Activated gamma-delta T cell treated with Interleukin-2 at 50 U/mL for 16 hours (primary cell): ENCODE data around the gene PAK1.

Source experiments
- DNase-seq: peaks from one replicate; pipeline ENCODE4 v3.0.0-alpha.2; 2020

PAK1 gene

DNA sequence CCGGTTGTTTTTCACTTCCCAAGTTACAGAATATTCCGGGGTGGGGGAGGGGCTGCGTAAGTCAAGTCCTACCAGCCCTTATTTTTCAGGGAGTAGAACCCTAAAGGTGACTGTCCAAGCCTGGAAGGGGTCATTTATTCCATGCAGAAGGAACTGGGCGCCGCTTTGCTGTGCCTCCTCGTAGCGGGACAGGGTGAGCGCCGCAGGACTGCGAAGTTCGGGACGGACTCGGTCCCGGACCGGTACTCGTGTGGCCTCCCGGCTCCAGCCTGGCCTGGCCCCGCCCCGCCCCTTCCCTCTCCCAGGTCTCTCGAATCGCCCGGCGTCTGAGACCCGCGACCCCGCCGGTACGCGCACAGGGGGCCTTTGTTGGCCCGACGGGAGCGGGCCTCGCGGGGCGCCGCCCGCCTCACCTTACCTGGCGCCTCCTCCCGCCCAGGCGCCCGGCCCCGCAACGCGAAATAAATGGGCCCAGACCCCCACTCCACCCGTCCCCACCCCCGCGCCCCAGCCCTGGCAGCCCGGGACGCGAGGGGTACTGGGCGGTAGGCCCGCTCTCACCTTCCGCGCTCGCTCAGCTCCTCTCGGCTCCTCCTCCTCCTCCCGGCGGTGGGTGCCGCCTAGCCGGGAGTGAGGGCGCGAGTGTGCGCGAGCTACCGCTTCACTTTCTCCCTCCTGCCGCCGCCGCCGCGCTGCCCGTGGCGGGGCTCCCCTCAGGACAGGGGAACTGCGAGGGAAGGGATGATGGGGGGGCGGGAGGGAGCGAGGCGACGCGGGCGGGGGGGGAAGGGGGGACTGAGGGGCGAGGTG, 698 bp downstream of the PAK1 start:
- peak; percentile 39 for DNase-seq

DNA sequence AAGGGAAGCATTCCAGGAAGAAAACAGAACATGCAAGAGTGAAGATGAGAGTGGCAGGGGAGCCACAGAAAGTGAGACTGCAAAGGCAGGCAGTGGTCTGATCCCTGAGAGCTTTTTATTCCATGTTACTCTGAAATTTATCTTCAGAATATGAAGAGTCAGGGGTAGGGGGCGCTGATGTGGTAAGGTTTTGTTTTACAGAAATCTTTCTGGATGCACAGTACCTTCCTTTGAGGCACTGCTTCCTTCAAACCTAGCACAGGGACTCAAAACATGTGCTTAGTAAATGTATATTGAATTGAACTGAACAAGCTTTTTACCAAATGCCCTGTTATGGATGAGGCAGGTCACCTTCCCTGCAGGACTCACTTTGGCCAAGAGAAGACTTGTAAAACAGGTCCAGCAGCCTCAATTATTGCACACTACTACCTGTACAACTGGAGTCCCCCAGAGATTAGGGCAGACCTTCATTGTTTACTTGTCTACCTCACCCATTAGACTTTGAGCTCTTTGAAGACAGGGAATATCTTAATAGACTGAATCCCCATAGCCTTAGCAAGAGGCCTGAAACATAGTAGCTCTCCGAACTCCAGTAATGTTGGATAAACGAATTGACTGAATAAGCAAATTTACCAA, 2.2 kb downstream of the PAK1 start:
- no peak for DNase-seq

DNA sequence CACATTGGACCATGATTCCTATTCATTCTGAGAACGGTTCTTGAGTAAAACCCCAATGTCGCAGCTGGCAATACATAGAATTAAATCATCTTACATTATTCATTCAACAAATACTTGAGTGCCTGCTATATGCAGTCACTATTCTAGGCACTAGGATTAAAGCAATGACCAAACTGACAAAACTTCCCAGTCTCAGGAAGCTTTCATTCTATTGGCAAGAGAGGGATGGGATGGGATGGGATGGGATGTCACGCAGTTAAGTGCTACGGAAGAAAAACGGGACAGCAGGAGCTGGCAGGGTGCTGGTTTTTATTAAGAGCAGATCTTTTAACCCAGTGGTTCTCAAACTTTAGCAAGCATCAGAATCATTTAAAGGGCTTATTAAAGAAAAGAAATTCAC, 2.9 kb downstream of the PAK1 start:
- no peak for DNase-seq

DNA sequence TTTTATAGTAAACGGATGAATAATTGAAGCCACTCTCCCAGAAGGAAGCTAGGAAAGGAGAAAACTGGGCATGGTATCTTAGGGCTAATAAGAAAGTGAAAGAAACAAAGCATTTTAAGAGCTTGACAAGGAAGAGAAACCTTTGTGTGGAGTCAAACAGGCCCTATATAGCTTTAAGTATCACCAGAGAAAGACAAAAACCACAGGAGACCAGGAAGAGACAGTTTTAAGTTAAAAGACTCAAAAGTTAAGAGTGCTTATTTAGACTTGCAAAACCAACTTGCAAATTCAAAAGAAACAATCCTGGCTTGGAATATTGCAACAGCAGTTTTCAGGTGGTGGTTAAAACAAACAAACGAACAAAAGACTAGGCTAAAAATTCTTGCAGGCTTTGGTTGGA, 3.4 kb downstream of the PAK1 start:
- DNase-seq, result no peak

DNA sequence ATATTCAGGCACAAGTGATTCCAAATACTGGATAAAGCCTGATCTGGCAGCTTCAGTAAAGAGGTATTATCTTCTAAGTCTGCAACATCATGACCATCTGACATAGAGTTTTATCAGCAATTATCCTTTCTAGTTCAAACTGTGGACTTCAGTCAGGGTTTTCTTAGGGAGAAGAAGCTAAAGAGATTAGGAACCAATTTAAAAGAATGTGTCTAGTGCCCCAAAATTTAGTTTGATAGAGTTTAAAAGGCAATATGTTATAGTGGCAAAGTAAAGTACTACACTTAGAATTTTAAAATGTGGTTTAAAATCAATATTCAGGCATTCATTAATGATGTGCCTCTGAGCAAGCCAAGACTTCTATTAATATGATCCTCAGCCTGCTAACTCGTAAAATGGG, 5.4 kb downstream of the PAK1 start:
- no peak for DNase-seq

DNA sequence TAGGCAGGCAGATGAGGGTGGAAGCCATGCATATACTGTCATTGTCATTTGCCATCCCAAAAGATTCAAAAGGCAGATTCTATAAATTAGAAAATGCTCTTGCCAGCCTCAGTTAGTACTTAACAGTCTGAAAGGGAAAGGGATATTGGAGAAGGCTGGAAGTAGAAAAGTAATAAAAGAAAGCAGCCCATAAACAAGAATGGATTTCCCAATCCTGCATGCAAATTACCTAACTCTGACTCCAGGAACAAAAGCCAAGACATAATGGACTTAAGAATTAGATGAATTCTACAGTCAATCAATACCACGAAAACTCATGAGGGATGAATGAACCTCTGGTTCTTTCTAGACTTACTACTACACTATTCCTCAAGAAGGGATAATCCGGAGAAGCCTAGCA, 5.9 kb downstream of the PAK1 start:
- DNase-seq, result no peak

DNA sequence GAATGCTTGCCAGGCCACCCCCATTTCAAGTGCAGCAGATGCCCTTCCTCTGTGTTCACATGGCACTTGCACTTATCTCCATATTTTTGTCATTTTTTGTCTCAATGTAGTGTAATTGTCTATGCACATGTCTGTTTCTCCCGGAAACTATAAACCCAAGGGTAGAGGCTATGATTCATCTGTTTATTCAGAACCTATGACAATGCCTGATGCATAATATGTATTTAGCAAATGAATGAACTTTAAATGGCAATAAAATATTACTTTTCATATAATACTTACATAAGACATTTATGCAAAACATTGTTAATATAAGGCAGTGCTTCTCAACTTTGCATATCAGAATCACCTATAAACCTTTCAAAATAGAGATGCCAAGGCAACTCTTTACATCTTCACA, 6.7 kb downstream of the PAK1 start:
- no peak for DNase-seq

DNA sequence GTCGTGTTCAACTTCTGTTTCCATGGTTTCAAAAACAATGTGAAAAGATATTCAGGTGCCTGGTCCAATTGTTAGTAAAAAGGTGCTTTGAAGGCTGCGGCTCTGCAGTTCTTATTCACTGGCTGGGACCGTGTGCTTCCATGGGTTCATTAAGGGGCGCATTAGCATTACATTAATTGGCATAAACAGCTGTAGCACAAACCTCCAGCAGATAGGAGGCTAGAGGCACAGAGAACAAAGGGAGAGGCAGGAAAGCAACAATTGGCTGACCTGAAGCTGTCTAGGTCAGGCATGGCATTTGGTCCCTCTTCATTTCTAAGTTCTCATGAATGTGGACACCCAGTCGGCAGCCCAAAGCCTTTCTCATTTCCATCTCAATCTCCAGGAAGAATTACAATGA, 16.6 kb downstream of the PAK1 start:
- DNase-seq, result no peak

DNA sequence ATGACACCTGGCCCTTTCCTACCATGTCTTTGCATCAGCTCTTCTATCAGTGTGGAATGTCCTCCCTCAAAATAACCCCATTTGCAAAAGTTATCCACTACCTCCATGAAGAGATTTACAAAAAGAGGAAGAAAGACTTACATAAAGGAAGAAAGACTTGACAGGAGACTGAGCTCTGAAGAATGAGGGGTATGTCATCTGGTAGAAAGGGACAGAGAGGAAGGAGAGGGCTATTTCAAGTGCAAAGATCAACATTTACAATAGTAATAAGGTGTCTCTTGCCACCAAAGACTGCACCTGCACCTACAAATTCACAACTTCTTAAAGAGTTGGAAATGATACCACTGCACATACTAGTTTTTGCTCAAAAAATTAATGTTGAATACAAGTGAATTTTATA, 18.2 kb downstream of the PAK1 start:
- no peak for DNase-seq

DNA sequence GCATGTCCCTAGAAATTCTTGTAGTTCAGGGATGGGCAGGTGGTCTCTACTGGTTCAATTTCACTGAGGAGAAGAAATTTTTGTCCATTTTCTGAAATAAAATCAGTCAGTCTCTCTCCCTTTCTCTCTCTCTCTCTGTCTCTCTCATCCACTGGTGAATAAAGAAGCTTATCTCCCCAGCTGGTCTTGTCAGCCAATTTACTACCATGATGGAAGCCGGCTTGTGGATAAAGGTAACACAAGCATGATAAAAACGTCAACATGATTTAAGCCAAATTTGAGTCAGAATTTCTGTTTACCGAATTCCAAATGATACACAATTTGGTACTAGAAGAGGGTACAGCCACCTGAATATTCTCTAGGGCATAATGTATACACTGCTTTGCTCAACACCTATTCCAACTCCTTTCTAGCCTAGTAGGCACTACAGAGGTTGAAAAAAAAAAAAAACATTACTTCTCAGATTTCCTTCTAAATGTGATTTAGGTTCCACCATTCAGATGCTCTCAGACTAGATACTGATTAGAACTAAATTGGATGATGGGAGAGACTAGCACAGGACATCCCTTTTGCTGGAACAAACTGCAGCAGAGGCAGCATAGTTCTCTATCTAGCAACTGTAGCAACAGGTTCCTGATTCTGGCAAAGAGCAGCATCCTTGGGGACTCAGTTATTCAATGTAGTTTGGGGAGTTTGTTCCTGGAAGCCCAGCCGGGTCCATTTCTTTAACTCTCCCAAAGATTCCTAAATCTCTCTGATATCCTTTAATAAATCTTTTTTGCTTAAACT, 18.8 kb downstream of the PAK1 start:
- no peak for DNase-seq

DNA sequence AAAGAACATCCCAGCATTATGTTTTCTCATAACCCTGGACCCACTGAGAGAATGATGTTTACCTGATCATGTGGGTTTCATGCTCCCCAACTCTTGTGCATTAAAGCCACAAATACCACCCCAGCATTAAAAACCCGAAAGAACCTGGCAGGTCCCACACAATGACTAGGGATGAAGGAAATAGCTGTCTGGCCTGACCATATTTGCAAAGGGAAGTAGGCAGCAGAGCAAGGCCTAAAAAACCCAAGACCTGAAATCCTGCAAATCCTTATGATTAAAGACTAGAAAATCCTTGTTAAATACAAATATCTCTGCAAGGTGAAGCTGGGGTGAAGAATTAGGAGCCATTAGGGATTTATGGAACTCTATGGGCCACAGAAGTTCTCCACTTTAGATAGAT, 23.7 kb downstream of the PAK1 start:
- DNase-seq, result no peak

DNA sequence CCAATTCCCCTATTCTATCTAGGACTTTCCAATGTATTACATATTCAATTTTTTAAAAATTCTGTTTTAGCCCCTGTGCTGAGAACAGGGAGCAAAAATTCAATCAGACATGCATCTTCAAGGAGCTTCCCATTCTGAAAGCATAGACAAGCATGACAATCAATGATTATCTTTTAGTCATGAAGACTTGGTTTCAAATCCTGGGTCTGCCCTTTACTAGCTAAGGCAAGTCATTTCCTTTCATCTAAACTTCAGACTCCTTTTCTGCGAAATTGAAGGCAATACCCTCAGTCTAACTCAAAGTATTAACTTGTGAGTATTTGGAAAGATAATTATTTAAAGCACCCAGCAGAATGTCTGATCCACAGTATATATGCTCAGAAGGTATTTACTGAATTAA, 24.1 kb downstream of the PAK1 start:
- no peak for DNase-seq

DNA sequence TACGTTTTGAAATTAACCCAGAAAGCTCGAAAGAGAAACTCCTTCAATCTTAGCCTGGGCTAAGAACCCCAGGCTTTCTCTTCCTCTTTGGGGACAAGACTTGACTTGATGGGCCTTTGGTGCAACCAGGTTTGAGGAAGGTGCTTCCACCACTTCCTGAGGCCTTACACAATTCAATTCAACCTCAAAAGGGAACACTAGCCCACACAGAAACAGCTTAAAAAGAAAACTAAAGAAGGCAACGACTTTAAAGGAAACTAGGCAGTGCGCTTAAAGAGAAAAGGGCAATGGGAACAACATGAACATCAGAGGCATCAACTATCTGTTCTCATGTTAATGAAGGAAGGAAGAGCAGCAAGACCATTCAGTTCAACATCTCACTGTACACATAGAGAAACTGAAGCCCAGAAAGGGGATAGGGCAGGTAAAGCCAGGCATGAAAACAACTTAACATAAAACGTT, 24.8 kb downstream of the PAK1 start:
- DNase-seq, result no peak

DNA sequence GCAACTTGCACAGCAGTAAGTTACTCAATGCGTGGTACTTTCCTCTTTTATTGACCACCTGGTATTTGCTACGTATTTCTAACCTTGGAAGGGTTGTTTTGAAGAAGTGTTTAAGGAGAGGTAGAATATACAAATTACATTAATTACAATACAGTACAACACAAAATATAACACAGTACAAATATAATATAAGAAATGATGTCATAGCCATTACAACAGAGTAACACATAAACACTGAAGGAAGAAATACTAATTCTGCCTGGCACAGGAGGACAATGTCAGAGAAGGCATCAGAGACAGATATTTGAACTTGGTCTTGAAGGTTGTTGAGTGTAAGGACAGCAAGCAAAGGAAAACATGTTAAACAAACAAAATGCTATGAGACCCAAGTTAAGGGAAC, 25.6 kb downstream of the PAK1 start:
- no peak for DNase-seq

DNA sequence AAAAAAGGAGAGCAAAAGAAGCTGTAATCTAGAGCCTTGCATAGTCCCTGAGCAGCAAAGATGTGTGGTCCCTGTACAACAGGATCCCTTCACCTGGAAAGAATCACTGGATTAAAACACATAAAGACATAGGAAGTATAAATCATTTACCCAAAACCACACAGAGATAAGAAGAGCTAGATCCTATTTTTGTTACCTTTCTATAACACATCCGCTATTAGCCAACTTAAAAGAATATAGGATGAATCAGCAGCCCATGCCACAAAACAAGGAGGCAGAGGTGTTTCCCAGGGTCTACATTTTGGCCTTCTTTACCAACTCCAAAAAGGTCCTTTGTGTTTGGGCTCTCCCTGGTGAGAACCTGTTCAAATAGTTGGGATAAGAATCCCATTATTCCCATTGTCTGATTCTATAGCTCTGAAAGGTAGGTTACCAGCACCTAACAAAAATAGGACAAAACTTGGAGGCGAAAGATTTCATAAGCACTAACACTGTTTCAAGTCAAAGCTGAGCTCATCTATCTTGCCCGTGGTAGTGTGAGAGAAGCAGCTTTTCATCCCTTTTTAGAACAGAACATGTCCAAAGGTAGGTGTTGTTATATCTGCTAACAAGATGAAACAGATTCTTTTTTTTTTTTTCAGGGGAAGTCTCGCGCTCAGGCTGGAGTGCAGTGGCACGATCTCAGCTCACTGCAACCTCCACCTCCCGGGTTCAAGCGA, 26.8 kb downstream of the PAK1 start:
- DNase-seq, result no peak

DNA sequence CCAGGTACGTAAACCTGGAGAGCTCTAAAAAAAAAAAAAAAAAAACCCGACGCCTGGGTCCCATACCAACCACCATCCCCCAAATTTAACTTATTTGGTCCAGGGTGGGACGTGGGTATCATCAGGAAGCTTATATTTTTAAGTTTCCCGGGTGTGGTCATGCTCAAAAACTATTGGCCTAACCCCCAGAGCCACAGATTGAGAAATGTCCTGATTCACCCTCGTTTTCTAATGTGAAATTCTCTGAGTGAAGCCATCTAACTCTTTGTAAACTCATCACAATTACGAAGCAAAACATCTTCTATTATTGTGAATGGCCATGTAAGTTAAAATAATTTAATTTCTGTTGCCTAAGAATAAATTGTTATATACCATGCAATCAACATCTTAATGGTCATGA, 29.6 kb downstream of the PAK1 start:
- no peak for DNase-seq

DNA sequence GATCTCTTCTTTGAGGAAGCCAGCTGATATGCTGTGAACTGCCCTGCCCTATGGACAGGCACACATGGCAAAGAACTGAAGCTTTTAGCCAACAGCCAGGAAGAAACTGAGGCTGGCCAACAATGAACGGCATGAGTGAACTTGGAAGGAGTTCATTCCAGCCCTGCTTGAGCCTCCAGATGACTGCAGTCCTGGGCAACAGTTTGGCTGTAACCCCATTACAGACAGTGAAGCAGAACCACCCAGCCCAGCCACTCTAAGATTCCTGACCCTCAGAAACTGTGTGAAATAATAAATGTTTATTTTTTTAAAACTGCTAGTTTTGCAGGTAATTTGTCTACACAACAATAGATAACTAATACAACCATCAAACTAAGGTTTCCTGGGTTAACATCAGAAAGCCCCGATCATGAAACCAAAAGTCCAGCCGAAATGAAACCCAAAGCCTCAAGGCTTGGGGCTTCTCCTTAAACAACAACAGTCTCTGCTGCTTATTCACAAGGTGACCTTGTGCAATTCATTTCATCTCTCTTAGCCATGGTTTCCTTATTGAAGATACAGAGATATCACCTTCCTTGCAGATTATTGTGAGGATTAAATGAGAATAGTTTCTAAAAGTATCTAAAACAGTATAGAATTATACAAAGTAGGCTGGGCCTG, 31.4 kb downstream of the PAK1 start:
- no peak for DNase-seq

DNA sequence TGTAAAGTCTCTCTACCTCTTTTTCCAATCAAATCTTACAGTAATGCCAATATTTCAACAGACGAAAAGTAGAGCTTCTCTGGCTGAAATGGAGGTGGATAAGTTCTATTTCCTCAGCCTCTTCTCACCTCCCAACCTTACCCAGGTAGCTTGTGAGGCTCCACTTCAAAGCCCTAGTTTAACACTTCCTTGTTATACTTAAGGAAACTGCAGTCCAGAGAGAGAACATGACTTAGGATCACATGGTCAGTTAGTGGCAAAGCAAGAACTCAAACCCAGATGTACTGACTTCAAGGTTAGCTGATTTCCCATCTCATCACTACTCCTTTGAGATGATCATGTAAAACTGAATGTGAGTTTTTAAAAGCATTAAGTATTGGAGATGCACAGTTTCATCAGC, 32.5 kb downstream of the PAK1 start:
- DNase-seq, result no peak

DNA sequence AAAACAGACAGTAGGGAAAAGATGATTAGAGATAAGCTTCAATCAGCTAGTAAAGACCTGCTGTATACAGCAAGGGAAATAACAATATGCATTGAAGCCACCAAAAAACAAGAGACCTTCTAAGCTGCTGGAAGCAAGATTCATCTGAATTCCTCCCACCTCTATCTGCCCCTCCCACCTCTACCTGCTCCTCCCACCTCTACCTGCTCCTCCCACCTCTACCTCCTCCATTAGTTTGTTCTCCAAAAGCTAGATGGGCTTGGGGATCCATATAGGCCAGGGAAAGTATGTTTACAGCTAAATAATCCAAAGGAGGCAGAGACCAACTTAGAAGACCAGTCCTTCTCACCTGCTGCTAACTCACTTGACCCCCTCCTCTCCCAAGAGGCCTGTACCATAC, 33.2 kb downstream of the PAK1 start:
- DNase-seq, result no peak

DNA sequence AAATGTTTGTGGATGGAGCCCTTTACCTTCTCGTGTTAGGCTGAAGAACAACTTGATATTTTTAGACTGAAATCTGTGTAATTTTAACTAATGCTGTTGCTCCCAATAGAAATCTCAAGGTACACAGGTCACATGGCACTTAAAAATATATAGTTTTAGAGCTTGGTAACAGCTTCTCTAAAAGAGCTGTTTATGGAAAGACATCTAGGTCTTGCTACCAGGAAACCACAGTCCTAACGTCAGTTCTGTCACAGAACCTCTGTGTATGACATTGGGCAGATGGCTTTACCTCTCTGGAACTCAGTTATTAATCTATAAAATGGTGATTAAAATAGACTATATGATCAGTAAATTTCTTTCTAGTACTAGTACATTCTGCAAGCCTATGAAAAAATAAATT, 35.4 kb downstream of the PAK1 start:
- DNase-seq, result no peak

DNA sequence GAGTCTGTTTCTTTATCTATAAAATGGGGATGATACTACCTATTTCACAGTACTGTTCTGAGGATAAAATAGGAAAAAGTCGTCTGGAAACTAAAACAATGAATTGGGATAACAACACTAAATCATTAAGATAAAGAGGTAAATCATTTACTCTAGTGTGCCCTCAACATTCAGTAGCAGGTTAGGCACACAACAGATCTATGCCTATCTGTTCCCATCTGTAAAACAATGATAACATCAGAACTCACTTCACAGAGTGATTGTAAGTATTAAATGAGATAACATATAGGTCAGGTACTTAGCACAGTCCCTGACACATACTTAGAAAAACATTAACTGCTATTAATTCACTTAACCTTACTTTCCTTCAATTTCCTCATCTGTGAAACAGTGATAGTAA, 36.9 kb downstream of the PAK1 start:
- DNase-seq, result no peak

DNA sequence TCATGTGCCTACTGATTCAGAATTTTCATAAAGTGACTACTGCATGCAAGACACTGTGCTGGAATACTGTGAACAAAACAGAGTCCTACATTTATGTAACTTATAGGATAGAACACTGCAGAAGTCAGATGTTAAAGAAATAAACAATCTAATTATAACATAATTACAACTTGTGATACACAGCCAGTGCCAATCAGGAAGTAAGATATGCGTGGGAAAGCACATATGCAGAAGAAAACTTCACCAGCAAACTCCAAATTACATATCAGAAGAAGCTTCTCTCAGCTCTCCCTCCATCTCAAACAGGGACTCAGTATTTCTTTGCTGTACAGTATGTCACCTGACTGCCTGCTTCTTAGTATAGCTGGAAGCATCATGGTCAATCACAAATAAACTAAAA, 37.4 kb downstream of the PAK1 start:
- DNase-seq, result no peak

DNA sequence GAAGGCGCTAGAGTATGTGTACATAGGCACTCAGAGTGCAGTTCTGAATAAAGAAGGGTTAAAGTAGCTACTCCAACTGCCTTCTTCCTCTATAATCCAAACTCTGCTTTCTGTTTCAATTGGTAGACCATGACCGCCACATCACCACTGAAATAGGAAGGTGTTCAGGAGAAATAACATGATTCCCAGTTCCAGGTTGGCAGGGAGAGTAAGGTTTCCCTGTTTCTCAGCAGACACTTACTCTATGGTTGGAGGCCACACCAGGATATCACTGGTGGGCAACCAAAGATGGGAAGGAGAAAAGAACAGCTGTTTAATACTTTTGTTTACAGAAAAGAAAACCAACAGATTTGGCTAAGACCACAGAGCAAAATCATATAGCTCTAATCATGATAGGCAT, 37.9 kb downstream of the PAK1 start:
- no peak for DNase-seq
